ENCODE results near the gene ACSF3.

DNA sequence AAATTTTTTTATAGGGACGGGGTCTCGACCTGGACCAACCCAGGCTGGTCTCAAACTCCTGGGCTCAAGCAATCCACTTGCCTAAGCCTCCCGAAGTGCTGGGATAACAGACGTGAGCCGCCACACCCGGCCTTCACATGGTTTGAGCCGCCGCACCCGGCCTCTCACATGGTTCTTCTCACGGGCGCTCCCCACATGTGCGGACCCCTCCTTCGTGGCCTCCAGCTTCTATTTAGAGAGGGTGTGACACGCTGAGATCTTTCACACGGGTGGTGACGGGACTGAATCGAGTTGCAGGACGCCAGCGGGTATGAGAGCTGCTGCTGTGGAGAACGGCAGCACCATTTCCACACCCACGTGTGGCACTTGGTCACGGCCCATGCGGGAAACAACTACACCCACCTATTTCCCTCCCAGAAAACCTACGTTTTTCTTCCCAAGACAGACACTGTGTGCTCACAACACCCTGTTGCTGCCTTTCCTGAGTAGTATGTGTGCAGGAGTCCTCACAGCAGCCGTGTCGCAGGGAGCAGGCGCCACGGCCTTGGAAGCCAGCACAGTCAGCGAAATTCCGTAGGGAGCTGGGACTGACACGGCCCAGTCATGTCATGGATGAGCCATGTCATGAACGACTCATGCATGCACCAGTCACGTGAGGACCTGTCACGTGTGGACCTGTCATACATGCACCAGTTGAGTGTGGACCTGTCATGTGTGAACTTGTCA is 20.1 kb upstream of the ACSF3 start:
- TF ChIP-seq, protein P1, sequence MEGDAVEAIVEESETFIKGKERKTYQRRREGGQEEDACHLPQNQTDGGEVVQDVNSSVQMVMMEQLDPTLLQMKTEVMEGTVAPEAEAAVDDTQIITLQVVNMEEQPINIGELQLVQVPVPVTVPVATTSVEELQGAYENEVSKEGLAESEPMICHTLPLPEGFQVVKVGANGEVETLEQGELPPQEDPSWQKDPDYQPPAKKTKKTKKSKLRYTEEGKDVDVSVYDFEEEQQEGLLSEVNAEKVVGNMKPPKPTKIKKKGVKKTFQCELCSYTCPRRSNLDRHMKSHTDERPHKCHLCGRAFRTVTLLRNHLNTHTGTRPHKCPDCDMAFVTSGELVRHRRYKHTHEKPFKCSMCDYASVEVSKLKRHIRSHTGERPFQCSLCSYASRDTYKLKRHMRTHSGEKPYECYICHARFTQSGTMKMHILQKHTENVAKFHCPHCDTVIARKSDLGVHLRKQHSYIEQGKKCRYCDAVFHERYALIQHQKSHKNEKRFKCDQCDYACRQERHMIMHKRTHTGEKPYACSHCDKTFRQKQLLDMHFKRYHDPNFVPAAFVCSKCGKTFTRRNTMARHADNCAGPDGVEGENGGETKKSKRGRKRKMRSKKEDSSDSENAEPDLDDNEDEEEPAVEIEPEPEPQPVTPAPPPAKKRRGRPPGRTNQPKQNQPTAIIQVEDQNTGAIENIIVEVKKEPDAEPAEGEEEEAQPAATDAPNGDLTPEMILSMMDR (IDR thresholded peaks at IDR 0.05), result no peak
- no peak for TF ChIP-seq POLR2A (IDR thresholded peaks at IDR 0.05)

Measured in testis (tissue), 2 donors.